Dermis blood vessel endothelial cell (primary cell): ENCODE results near the gene UVSSA. TPM values are rescaled to one million over a fixed set of nuclear protein-coding genes. Genes with fewer than 3 reads are reported as not detected.
"Not testable (repeated sequence)": the region's sequence is repeated elsewhere in the genome, so short reads cannot be mapped to it uniquely, and the experiment has no call there.

Source experiments
- DNase-seq: peaks from one replicate; pipeline ENCODE4 v3.0.0; 2010
- total RNA-seq: library from RNA; depleted of rRNA; stranded (reverse); fragments of >200 nt; gene quantifications from 2 replicates; pipeline ENCODE4 v1.2.3, GENCODE V29; 2014

Gene UVSSA
- total RNA-seq, 1 donor from 2014 or later, result 6.1 TPM

DNA sequence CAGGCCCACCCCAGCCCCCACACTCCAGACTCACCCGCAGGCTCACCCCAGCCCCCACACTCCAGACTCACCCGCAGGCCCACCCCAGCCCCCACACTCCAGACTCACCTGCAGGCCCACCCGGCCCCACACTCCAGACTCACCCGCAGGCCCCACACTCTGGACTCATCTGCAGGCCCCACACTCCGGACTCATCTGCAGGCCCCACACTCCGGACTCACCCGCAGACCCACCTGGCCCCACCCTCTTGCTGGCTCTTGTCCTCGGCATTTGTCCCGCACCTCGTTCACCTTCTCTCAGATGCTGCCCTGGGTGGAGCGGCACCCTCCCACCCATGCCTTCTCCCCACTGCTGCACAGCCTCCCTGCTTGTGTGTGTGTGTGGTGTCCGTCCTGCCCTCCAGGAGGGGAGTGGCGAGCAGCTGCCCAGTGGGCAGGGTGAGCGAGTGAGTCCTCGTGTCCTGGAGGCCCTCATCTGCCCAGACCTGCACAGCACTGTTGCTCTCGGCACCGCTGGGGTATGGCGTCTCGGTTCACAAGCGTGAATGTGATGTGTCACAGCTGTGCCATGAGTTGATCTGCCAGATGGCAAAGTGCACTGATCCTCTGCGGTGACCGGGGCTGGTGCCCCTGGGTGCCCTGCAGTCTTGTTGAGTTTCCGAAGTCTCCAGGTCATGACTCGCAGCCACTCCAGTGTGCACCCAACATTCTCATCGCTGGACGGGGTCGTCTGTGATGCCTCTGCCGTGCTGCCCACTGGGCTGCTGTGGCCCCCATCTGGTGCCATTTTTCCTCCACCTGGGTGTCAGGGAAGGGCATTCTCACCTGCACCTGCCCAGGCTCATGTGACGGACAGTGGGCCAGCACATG is 29.6 kb upstream of the UVSSA start:
- no peak for DNase-seq

DNA sequence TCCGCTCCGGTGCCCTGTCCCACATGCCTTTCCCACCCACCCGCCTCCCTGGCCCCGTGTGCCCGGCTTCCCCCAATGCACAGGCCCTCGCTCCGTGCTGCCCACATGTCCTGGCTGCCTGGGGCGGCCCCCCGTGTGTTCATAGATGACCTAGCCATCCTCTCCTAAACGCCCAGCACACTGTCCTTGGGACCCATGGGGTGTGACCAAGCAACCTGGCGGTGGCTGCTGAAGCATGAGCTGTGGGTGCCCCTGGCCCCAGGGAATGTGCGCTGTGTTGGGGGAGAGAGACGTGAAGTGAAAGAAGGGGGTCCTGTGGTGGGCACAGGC is 29.0 kb upstream of the UVSSA start:
- DNase-seq, result no peak

DNA sequence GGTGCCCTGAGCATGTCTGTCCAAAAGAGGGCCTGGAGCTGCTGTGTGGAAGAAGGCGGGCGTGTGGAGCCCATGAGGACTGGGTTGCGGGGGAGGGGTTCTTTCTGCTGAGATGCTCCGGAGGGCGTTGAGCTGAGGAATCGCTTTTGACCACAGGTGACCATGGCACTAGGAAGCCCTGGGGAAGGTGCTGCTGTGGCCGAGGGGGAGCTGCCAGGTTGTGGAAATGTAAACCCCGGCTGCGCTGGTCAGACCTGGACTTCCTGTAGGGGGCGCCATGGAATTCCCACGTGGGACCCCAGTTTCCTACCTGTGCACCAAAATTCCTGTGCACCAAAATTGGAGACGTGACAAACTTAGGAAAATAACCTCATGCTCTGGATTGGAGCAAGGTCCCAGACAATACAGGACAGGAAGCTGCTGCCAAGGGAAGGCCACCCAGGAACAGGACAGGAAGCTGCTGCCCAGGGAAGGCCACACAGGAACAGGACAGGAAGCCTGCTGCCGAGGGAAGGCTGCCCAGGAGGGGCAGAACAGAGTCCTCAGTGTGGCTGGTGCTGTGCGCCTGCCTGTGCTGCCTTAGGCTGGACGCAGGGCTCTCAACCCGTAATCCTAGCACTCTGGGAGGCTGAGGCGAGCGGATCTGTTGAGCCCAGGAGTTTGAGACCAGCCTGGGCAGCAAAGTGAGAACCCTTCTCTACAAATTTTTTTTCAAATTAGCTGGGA is 28.4 kb upstream of the UVSSA start:
- DNase-seq, result peak; percentile 18

DNA sequence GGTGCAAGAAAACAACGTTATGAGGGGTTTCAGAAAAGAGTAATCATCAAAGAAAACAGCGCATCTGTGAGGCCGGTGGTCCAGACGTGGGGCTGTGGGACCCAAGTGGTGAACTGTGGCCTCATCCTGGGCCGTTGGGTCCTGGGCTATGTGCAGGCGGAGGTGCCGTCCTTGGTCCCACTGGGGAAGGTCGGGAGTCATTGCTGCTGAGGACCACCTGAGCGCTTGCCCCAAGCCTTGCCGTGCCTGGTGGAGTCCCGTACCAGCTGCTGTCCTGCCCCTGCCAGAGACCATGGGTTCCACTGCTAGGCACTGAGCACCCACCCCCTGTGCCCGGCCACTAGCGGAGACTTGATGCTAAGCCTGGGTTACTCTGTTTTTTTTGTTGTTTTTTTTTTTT is 25.5 kb upstream of the UVSSA start:
- no peak for DNase-seq

DNA sequence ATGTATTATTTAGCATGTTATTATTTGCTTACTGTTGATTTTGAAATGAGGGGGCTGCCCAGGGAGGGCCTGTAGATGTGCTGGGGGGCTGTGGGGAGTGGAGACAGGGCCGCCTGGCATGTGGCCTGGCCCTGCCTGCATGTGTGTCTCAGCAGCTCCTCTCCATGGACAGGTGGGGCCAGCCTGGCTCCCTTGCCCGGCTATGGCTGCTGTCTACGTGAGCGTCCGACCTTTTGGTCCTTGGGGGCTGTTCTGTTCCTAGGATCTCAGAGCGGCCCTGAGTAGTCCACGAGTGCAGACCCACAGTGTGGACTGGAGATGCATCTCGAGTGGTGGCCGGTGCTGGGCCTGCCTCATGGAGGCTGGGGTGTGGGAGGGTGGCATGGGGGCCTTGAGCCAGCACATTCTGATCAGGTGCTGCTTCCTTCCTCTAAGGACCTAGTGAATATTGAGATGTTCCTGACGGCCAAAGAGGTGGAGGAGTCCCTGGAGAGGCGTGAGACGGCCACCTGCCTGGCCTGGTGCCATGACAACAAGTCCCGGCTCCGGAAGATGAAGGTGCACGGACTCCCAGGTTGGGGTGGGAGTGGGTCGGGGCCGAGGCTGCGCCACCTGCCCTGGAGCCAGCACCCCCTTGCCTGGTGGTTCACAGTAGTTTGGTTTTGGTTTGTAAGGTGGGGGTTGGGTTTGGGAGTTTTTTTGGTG is 24.9 kb upstream of the UVSSA start:
- DNase-seq, result no peak

DNA sequence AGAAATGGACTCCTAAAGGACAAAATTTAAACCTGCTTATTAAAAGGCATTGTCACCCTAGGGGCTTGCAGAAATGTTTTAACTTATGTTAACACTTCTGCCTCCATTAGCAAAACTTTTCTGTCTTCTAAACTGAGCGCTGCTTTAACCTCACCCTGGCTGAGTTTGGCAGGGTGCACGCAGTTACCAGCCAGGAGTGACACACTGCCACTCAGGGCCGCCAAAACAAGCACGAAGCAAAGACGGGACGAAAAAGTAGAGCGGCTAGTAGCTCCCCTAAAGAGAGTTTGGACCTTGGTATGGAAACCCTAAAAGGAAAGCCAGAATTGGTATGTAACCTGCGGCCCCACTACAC is 23.8 kb upstream of the UVSSA start:
- no peak for DNase-seq

DNA sequence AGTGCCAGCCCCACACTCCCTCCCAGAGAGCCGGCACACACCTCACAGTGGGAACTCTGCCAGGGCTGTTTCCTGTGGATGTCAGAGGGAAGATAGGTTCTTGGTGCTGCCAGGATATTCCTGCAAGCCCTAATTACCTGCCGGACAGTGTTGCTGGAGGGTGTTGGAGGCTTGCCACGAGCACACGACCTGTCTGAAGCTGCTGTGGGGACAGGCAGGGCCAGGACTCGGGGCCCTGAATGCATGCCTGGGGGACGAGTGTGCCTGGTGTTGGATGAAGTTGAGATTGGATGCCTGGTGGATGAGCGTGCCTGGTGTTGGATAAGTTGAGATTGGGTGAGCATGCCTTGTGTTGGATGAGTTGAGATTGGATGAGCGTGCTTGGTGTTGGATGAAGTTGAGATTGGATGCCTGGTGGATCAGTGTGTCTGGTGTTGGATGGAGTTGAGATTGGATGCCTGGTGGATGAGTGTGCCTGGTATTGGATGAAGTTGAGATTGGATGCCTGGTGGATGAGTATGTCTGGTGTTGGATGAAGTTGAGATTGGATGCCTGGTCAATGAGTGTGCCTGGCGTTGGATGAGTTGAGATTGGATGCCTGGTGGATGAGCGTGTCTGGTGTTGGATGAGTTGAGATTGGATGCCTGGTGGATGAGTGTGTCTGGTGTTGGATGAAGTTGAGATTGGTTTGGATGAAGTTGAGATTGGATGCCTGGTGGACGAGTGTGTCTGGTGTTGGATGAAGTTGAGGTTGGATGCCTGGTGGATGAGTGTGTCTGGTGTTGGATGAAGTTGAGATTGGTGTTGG is 23.2 kb upstream of the UVSSA start:
- no peak for DNase-seq

DNA sequence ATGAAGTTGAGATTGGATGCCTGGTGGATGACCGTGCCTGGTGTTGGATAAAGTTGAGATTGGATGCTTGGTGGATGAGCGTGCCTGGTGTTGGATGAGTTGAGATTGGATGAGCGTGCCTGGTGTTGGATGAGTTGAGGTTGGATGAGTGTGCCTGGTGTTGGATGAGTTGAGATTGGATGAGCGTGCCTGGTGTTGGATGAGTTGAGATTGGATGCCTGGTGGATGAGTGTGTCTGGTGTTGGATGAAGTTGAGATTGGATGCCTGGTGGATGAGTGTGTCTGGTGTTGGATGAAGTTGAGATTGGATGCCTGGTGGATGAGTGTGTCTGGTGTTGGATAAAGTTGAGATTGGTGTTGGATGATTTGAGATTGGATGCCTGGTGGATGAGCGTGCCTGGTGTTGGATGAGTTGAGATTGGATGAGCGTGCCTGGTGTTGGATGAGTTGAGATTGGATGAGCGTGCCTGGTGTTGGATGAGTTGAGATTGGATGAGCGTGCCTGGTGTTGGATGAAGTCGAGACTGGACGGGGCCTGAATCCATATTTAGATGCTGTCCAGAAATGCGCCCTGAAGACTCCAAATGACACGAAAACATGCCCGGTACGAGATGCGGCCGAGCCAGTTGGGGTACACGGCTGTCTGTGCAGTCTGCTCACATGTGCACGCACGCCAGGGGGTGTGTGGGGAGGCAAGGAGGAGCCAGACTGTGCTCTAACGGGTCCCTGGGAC is 22.4 kb upstream of the UVSSA start:
- not testable (repeated sequence) for DNase-seq

DNA sequence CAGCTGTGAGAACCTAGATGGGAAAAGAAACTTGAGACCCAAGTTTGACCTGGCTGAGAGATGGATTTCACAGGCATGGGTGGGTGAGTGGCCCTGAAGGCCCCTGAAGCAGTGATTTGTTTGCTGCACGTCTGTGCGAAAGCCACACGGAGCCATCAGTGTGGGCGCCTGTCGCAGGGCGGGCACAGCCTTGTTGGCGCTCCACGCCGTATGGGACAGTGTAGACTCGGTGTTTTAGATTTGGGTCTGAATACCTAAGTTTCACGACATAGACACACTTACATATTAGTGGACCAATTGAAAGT is 21.9 kb upstream of the UVSSA start:
- no peak for DNase-seq

DNA sequence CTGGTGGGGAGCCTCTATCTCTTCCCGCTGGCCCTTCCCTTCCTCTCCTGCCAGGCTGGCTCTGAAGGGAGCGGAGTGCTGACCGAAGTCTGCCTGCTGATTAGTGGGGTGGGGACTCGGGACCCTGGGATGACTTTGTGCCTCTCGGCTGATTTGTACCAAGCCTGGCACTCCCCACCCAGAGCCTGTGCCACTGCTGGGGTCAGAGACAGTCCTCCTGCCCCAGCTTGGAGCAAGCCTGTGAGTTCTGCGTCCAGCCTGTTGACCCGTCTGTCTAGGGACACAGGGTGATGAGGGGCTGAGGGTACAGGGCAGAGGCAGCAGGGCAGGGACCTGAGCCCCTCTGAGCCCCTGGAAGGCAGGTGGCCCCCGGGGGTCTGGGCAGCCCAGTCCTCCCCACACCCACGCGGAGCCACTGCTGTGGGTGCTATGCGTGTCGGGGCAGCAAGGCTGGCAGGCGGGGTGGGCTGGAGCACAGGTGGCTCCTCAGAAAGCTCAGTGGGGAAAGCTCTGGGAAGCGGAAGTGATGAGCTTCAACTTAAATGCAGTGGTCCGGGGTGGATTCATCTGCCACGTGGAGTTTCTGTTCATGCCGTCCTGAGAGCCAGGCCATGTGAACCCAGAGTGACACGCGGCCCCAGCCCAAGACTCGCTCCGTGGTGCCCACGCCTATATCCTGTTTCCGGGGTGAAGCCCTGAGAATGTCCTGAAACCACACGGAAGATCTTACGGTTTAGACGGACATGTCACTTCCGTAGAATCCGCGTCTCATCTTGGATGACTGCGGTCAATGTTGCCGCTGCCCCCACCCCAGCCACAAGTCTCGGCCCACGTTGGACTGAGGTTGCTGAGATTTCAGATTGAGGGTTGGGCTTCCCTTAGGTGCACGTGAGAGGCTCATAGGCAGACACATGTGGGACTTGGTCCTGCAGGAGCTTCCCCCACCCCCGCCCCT is 21.1 kb upstream of the UVSSA start:
- DNase-seq, result no peak

DNA sequence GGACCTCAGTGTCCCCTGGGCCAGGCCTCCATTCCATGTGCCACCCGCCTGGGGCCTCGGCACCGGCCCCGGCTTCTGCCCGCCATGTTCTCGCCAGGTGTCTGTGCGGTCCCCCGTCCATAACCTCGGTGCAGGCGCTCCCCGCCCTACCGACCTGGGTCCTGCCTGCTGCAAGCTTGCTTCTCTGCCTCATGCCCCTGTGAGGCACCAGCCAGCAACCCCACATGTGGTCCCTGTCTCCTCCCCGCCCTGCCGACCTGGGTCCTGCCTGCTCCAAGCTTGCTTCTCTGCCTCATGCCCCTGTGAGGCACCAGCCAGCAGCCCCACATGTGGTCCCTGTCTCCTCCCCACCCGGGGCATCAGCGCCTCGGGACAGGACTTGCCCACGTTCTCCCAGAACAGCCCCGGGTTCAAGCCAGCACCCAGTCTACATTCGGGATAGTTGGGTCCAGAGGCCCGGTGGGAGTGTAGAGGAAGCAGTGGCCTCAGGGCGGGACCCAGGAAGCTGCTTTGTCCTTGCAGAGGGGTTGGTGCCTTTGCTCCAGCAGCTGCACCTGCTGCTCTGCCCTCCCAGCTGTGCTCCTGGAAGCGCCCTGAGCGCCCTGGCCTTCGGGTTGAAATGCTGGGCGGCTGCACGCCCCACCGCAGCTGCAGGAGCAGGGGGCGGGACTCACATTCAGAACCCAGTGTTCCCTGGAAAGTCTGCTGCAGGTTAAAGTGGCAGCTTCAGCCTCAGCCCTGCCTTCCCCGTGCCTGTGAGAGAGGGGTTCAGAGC is 20.1 kb upstream of the UVSSA start:
- DNase-seq, result no peak

DNA sequence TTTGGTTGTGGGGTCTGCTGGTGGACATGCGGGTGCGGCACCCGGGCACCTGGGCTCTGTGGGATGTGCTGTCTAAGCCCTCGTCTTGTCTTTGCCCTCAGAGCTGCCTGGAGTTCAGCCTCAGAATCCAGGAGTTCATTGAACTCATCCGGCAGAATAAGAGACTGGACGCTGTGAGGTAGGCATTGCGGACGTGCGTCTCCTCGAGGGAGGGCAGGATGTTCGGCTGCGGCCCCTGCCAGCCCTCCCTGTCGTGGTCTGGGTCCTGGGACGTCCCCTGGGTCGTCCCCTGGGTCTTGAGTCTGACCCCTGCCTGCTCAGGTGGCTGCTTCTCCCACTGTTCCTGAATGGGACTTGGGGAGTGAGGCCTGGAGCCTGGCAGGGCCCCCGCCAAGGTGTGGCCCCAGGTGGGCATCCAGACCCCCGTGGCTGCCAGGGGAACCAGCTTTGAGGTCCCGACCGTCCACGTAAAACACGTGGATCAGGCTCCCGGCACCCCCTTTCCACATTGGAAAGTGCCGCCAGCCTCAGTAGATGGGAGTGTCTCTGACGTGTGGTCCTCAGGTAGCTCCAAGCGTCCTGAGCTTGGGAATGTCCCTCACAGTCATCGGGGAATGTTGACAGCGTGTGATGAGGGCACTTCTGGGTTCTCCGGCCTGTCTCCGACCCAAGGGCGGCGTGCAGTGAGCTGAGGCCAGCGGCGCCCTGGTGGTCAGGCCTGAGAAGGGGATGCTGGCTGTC is 19.3 kb upstream of the UVSSA start:
- DNase-seq, result no peak

DNA sequence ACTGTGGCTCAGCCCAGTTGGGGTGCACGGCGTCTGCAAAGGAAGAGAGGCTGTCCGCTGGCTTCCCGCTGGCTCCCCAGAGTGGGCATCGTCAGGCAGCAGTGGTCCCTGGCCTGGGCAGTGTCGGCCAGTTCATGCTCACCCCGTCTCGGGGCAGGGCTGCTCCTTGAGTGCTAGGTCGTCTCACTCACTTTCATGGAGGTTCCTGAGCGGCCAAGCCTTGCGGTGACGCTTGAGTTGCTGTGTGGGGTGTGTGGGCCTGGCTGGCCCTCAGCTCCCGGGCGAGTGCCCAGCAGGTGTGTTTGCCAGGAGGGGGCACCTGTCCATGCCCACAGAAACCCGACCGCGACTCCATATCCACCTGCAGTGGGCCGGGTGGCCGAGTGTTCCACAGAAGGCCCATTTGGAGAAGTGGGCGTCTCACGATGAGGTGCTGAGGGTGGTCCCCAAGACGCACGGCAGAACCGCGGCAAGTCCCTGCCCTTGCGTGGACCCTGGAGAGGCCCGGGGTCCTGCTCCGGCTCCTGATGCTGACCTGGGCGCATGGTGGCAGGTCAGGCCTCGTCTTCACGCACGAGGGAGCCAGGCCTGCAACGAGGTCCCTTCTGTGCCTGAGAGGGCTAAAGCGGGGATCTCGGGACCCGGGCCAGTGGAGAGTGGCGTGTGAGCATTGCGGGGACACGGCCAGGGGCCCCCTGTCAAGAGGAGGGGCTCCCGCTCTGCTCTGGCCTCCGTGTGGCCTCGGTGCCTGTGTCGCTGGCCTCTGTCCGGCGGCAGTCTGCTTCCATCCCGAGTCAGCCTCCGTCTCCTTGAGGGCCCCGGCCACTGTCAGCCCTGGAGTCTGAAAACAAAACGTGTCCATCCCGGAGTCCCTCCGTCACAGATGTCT is 18.5 kb upstream of the UVSSA start:
- no peak for DNase-seq

DNA sequence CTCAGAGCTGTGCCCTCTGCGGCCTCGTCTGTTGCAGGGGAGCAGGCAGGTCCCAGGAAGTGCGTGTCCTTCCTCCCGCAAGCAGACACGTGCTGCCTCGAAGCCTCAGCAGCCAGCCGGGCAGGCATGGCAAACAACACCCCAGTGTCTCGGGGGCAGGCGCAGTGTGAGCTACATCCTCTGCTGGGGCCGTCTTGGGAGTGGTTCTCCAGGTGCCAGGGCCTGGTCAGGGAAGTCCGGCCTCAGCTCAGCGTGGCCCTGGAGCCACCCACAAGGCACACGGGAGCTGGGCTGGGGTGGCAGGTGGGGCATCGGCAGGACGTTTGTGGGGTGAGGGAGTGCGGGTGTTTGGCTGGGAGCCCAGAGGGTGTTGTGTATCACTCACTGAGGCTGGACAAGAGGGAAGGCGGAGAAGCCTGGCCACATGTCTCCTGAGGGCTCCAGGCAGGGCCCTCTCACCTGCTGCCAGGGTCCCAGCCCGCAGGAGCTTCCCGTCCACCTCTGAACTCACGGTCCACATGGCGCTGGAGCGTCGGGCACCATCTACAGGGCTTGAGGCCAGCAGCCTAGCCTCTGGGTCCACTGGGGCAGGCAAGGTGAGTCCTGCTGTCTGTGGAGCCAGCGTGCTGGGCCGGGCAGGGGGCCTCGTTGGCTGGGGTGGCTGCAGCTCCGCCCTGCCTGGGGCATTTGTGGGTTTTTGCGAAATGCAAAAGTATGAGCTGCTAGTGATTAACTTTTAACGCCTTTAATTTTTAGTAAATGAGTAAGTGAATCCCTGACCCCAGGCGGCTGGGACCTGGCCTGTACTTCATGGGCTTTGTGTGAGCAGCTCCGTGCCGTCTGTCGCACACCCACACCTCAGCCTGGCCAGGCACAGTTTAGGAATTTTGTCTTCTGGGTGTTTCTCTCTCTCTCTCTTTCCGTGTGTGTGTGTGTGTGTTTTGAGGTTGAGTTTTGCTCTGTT is 17.3 kb upstream of the UVSSA start:
- no peak for DNase-seq

DNA sequence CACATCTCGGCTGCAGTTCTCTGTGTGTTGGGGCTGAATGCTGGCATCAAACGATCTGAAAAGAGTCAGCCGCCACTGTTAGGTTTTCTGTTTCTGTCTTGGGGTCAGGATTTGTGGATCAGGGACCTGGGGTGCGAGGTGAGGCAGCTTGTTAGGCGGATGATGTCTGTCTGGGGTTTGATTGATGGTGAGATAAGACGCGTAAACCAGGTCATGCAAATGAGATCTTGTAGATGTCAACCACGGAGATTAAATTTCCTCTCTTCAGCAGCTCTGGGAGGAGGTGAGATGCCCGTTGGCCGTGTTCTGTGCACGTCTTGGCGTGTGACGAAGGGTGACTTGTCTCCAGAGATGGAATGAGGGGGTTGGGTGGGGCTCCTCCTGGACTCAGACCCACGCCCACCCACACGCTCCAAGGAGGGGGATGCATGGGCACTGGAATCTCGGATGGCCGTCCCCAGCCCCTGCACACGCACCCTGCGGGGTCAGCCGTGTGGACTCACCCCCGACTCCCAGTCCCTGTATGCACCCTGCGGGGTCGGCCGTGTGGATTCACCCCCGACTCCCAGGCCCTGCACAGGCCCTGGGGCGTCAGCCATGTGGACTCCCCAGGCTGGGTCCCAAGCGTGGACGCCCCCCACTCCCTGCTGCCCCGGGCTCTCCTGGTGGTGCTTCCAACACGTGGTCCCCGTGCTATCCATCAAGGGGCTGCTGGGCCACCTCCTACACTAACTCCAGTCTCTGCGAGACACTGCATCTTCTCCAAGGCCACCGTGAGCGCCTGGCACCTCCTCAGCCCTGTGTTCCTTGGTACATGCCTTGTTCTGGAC is 16.0 kb upstream of the UVSSA start:
- DNase-seq, result no peak

DNA sequence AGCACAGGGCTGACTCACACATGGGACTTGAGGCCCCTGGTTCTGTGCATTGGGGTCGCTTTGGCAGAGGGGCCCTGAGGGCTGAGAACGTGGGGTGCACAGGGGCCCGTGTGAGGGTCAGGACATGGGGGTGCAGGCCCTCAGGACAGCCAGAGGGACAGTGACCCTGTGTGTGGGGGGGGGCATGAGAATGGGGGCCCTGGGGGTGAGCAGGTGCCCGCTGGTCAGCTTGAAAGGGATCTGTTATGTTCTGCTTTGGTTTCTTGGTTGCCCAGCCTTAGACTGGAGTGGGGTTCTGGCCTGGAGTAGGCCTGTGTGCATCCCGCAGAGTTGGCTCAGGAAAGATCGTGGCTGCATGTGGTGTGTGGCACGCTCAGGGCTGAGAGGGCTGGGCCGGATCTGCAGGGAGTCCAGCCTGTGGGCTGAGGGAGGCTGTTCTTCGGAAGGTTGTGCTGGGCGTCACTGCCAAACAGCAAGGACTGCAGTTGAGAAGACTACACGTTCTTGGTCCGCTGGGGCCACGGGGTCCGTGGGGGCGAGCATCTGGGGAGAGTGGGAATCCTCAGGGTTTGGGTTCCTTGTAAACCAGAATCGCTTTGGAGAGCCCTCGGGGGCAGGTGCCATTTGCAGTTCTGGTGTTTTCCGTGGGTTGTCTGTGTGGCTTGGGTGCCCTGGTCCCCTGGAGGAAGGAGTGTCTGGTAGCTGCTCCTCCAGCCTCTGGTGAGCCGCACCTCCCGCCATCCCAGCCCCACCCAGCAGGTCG is 15.2 kb upstream of the UVSSA start:
- DNase-seq, result no peak
